ENCODE measurements around the gene TFAP2A.

The TFAP2A gene

GRCh38 chr6:10382728-10383330 lies 32.0 kb downstream of the TFAP2A start:
- DNase-seq (ENCODE audit: low read depth) = no peak

GRCh38 chr6:10382322-10382721 lies 32.6 kb downstream of the TFAP2A start:
- DNase-seq (ENCODE audit: low read depth) = no peak

GRCh38 chr6:10381830-10382208 lies 33.1 kb downstream of the TFAP2A start:
- no peak for DNase-seq (ENCODE audit: low read depth)

- no peak for DNase-seq (ENCODE audit: low read depth)
Measured at GRCh38 chr6:10381133-10381829, 33.6 kb downstream of the TFAP2A start.

- DNase-seq (ENCODE audit: low read depth) = peak; percentile 6
Measured at GRCh38 chr6:10375391-10375969, 39.4 kb downstream of the TFAP2A start.

GRCh38 chr6:10373642-10374359 lies 41.1 kb downstream of the TFAP2A start:
- peak; percentile 34 for DNase-seq (ENCODE audit: low read depth)

GRCh38 chr6:10369896-10370295 lies 45.0 kb downstream of the TFAP2A start:
- DNase-seq (ENCODE audit: low read depth) = peak; percentile 25

GRCh38 chr6:10368861-10369260 lies 46.0 kb downstream of the TFAP2A start:
- DNase-seq (ENCODE audit: low read depth) = no peak

GRCh38 chr6:10363911-10364310 lies 51.0 kb downstream of the TFAP2A start:
- DNase-seq (ENCODE audit: low read depth) = no peak

- no peak for DNase-seq (ENCODE audit: low read depth)
Measured at GRCh38 chr6:10362300-10362699, 52.6 kb downstream of the TFAP2A start.

GRCh38 chr6:10361428-10361827 lies 53.4 kb downstream of the TFAP2A start:
- no peak for DNase-seq (ENCODE audit: low read depth)

GRCh38 chr6:10359581-10359980 lies 55.3 kb downstream of the TFAP2A start:
- no peak for DNase-seq (ENCODE audit: low read depth)

- no peak for DNase-seq (ENCODE audit: low read depth)
Measured at GRCh38 chr6:10355115-10355702, 59.7 kb downstream of the TFAP2A start.

- no peak for DNase-seq (ENCODE audit: low read depth)
Measured at GRCh38 chr6:10351791-10352190, 63.1 kb downstream of the TFAP2A start.

- no peak for DNase-seq (ENCODE audit: low read depth)
Measured at GRCh38 chr6:10350720-10351119, 64.2 kb downstream of the TFAP2A start.

- no peak for DNase-seq (ENCODE audit: low read depth)
Measured at GRCh38 chr6:10347561-10348327, 67.1 kb downstream of the TFAP2A start.
